ENCODE results near the gene CTSA.

The CTSA gene

GRCh38 chr20:45944151-45944964, 53.2 kb downstream of the CTSA start:
- DNase-seq, result no peak

GRCh38 chr20:45944965-45945677, 54.0 kb downstream of the CTSA start:
- DNase-seq, result no peak

DNA sequence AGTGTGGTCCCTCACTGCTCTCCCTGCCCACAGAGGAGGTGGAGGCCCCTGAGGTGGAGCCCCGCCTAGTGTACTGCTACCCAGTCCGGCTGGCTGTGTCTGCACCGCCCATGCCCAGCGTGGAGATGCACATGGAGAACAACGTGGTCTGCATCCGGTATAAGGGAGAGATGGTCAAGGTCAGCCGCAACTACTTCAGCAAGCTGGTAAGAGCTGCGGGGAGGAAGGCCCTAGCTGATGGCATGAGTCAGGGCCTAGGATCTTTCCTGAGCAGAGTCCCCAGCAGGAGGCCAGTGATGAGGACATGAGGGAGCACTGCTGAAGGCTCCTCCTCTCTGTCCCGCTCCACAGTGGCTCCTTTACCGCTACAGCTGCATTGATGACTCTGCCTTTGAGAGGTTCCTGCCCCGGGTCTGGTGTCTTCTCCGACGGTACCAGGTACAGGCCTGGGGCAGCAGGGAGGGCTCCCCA, 54.6 kb downstream of the CTSA start:
- DNase-seq, result no peak

DNA sequence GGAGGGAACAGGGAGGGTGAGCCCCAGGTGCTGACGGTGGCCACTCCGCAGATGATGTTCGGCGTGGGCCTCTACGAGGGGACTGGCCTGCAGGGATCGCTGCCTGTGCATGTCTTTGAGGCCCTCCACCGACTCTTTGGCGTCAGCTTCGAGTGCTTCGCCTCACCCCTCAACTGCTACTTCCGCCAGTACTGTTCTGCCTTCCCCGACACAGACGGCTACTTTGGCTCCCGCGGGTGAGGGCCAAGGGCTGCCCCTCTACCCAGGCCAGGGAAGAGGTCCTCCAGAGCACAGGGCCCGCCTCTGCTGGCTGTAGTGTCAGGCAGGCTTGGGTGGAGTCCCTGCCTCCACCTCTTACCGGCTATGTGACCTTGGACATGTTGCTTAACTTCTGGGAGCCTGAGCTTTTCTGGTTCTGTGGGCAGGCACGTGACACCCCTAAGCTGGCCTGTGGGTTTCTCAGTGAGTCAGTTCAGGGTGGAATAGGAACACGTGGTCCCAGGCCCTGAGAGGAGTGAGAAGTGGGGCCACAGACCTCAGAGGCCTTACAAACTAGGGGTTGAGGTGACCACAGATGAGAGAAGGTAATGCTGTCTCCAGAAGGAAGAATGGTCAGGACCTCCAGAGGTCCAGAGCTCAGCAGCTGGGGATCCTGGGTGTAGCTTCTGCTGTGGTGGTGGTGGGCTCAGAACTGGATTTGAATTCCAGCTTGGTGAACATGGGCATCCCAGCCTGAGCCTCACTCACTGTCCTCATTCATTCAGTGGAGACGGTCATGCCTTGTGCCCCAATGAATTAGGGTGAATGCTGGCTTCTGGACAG, 55.2 kb downstream of the CTSA start:
- peak in 1 of 2 experiments; percentile 26 for DNase-seq

GRCh38 chr20:45947110-45947866, 56.2 kb downstream of the CTSA start:
- DNase-seq, result no peak

- DNase-seq, result no peak
Observed at GRCh38 chr20:45948261-45948733, 57.2 kb downstream of the CTSA start.

Measured in stimulated activated CD4-positive, alpha-beta T cell treated with anti-CD3 and anti-CD28 coated beads, Interleukin-4, amount 100 ng/mL, for 4 hours (primary cell).